MM.1S (cell line): ENCODE data around the gene CACNA1G.

ENCODE experiments used
- DNase-seq: peaks from one replicate; pipeline ENCODE4 v3.0.0-alpha.2; 2015
- H2AFZ ChIP-seq: fragments of 300-600 bp; sonication (generic); 2 replicates; pipeline ENCODE4 v1.6.0; 2016; ENCODE audit warnings: antibody characterized with exemption, low read length
- H3F3A ChIP-seq: fragments of 300-600 bp; sonication (generic); 2 replicates; pipeline ENCODE4 v1.6.1; 2016; ENCODE audit warnings: mild to moderate bottlenecking, antibody characterized with exemption, low read length, moderate library complexity, mixed read lengths; ENCODE audit not compliant: insufficient read depth
- H3K27ac ChIP-seq: fragments of 300-600 bp; sonication (generic); 2 replicates; pipeline ENCODE4 v1.5.1; 2016; ENCODE audit warnings: mild to moderate bottlenecking, low read length
- H3K27me3 ChIP-seq: fragments of 300-600 bp; sonication (generic); replicated peaks from 2 replicates; pipeline ENCODE4 v1.6.0; 2016; ENCODE audit warnings: low read length; ENCODE audit not compliant: insufficient read depth
- H3K36me3 ChIP-seq: fragments of 300-600 bp; sonication (generic); replicated peaks from 2 replicates; pipeline ENCODE4 v1.6.1; 2016; ENCODE audit warnings: mild to moderate bottlenecking, low read length, mixed read lengths; ENCODE audit not compliant: insufficient read depth
- H3K4me1 ChIP-seq: fragments of 300-600 bp; sonication (generic); 2 replicates; pipeline ENCODE4 v1.6.1; 2016; ENCODE audit warnings: low read length, mixed read lengths
- H3K4me2 ChIP-seq: fragments of 300-600 bp; sonication (generic); 2 replicates; pipeline ENCODE4 v1.6.0; 2016; ENCODE audit warnings: low read depth, low read length
- H3K4me3 ChIP-seq: fragments of 300-600 bp; sonication (generic); 2 replicates; pipeline ENCODE4 v1.5.1; 2016; ENCODE audit warnings: low read length, mixed read lengths
- H3K79me2 ChIP-seq: fragments of 300-600 bp; sonication (generic); 2 replicates; pipeline ENCODE4 v1.6.1; 2016; ENCODE audit warnings: mixed run types, low read length, mixed read lengths
- H3K9ac ChIP-seq: fragments of 300-600 bp; sonication (generic); 2 replicates; pipeline ENCODE4 v1.6.1; 2016; ENCODE audit warnings: low read length, mixed read lengths
- H3K9me2 ChIP-seq: fragments of 300-600 bp; sonication (generic); replicated peaks from 2 replicates; pipeline ENCODE4 v1.6.1; 2016; ENCODE audit warnings: mild to moderate bottlenecking, low read length, mixed read lengths; ENCODE audit not compliant: insufficient read depth
- H3K9me3 ChIP-seq: fragments of 300-600 bp; sonication (generic); replicated peaks from 2 replicates; pipeline ENCODE4 v1.6.1; 2016; ENCODE audit warnings: mild to moderate bottlenecking, low read length, mixed read lengths; ENCODE audit not compliant: insufficient read depth
- H4K20me1 ChIP-seq: fragments of 300-600 bp; sonication (generic); 2 replicates; pipeline ENCODE4 v1.6.1; 2016; ENCODE audit warnings: mild to moderate bottlenecking, low read length, moderate library complexity, mixed read lengths; ENCODE audit not compliant: insufficient read depth
- CTCF ChIP-seq: fragments of 300-600 bp; sonication (generic); IDR thresholded peaks from 2 replicates; pipeline ENCODE4 v1.5.1; 2016; ENCODE audit warnings: antibody characterized with exemption, low read length, mixed read lengths
- EZH2 ChIP-seq: fragments of 300-600 bp; sonication (generic); optimal IDR thresholded peaks from 2 replicates; pipeline ENCODE3; 2017; ENCODE audit warnings: low read depth, mild to moderate bottlenecking, antibody characterized with exemption, low read length, mixed read lengths
- EZH2phosphoT487 ChIP-seq: fragments of 300-600 bp; sonication (generic); IDR thresholded peaks from 2 replicates; pipeline ENCODE4 v1.6.1; 2018; ENCODE audit warnings: antibody characterized with exemption, low read length

CACNA1G gene

GRCh38 chr17:50560185-50560824 is at the start of gene CACNA1G:
Gene CACNA1G, plus strand, starts transcription at chr17:50560715. Its CDS starts 745 bp downstream, at chr17:50561460.
- DNase-seq = peak; percentile 88
- TF ChIP-seq EZH2 (no peak), CTCF (no peak), EZH2phosphoT487 (no peak)
- Histone ChIP-seq H2AFZ (peak within 1 kb of the TSS; percentile 74), H3K27me3 (peaks cover 73% of the 10 kb centered on the region), H3K9ac (no peak within 1 kb of the TSS), H3F3A (no peaks in the 10 kb centered on the region), H3K4me1 (peaks cover 8% of the 10 kb centered on the region), H3K4me2 (peak within 1 kb of the TSS; percentile 99), H3K79me2 (no peaks in the 10 kb centered on the region), H3K9me2 (no peaks in the 10 kb centered on the region), H3K36me3 (no peaks in the 10 kb centered on the region), H4K20me1 (no peaks in the 10 kb centered on the region), H3K4me3 (peak within 1 kb of the TSS; percentile 65), H3K9me3 (no peaks in the 10 kb centered on the region), H3K27ac (no peak within 1 kb of the TSS)

GRCh38 chr17:50511058-50511457 is 49.5 kb upstream of the CACNA1G start:
- H3K4me2 ChIP-seq = peak overlapping the region; percentile 17; the same call in 1 of the 2 replicates
- peak overlapping the region; percentile 31 for H2AFZ ChIP-seq
- H3K27ac ChIP-seq = 0 out of 2 replicates have a peak overlapping the region, but pooled peaks have one; percentile 14
- H3K79me2 ChIP-seq = no peaks in the 10 kb centered on the region
- peak overlapping the region; percentile 11; the same call in 1 of the 2 replicates for H3K9ac ChIP-seq
- no peaks in the 10 kb centered on the region for H3K27me3 ChIP-seq
- H3K4me3 ChIP-seq = peak overlapping the region; percentile 1; the same call in 1 of the 2 replicates
- no peak for TF ChIP-seq EZH2phosphoT487
- TF ChIP-seq CTCF = no peak
- TF ChIP-seq EZH2 = no peak
- DNase-seq = peak; percentile 55
- H3K4me1 ChIP-seq = no peaks in the 10 kb centered on the region
- no peaks in the 10 kb centered on the region for H3K9me3 ChIP-seq
- no peaks in the 10 kb centered on the region for H4K20me1 ChIP-seq
- no peaks in the 10 kb centered on the region for H3K9me2 ChIP-seq
- H3K36me3 ChIP-seq = no peaks in the 10 kb centered on the region
- no peaks in the 10 kb centered on the region for H3F3A ChIP-seq

- Histone ChIP-seq H3K9me3 (no peaks in the 10 kb centered on the region), H3K9ac (no peak overlapping the region), H3K9me2 (no peaks in the 10 kb centered on the region), H3K4me1 (no peaks in the 10 kb centered on the region), H3K79me2 (no peaks in the 10 kb centered on the region), H3K27ac (no peak overlapping the region), H3K27me3 (no peaks in the 10 kb centered on the region), H4K20me1 (no peaks in the 10 kb centered on the region), H3K36me3 (no peaks in the 10 kb centered on the region), H2AFZ (no peak overlapping the region), H3K4me3 (no peak overlapping the region), H3F3A (no peaks in the 10 kb centered on the region), H3K4me2 (no peak overlapping the region)
- TF ChIP-seq EZH2phosphoT487 = no peak
- TF ChIP-seq EZH2 = no peak
- TF ChIP-seq CTCF = no peak
- no peak for DNase-seq
These were observed 47.0 kb upstream of the CACNA1G start for GRCh38 chr17:50513495-50513894.
